IPS-NIHi7 (cell line): Measurements from ENCODE around the gene SLX9.

Experiments
- DNase-seq: peaks from one replicate; pipeline ENCODE4 v3.0.0; 2012; ENCODE audit warnings: mixed read lengths; ENCODE audit errors: extremely low spot score

SLX9 gene

DNA sequence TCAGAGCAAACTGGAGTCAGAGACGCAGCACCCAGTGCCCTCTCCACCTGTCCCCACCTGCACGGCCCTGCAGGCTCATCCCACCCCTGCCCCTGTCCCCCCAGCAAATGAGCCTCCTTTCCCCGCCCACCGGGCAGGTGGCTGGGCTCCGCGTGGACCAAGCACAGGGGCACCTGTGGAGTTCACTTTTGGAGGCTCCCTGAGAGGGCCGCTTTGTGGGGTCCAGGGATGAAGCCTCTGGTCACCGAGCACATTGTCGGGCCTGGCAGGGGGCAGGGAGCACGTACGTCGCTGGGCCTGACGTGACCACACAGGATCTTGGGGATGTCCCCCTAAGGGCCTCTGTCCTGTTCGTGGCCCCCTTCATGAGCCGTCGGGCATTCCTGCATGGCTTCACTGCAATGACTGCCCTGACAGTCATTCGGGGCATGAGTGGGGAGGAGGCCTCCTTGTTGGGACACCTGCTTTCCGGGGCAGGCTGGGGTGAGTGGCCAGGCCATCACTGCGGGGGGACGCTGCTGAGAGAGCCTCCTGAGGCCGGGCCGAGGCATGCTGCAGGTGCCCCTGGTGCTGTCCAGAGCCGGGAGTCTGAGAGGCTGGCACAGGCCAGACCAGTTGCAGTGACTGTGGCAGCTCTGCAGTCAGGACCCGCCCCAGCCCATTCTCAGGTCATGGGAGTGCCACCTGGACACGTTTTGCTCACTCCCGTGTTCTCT lies 19.7 kb downstream of the SLX9 start:
- DNase-seq: no peak

DNA sequence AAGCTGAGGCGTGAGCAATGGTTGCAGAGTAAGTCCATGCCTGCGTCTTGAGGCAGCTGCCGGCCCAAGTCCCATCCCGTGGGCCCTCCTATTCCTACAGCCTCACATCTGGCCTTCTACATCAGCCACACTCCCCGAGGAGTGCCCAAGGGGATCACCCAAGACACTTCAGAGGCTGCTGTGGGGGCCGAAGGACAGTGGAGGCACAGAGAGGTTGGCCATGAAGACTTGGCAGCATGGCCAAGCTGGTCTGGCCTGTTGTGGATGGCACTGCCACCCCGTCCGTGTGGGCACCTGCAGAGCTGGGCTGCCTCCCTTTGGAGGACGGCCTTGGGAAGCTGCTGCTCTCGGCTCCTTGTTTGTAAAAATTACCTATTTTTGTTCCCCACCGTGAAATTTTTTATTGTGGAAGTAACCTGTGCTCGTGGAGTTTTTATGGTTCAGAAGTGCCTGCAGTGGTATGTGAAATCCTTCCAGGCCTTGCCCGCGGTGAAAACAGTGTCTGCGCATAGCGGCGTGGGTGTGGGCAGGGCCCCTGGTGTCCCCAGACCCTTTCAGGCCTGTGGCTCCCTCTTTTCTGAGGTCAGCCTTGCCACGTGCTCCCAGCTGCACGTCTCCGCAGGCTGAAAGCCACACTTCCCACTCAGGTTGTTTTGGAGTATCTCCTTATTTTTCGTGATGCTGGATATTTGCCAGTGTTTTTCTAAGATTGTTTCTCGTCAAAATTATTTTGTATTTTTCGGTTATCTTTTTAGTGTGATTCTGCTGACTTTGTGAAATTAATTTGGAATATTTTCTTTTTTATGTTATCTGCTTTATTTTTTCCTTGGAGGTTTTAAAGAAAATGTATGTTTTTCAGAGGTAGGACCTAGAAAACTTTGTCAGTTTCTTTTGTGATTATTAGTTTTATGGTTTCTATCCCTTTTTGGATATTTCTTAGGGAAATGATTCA lies 20.6 kb downstream of the SLX9 start:
- DNase-seq: no peak

DNA sequence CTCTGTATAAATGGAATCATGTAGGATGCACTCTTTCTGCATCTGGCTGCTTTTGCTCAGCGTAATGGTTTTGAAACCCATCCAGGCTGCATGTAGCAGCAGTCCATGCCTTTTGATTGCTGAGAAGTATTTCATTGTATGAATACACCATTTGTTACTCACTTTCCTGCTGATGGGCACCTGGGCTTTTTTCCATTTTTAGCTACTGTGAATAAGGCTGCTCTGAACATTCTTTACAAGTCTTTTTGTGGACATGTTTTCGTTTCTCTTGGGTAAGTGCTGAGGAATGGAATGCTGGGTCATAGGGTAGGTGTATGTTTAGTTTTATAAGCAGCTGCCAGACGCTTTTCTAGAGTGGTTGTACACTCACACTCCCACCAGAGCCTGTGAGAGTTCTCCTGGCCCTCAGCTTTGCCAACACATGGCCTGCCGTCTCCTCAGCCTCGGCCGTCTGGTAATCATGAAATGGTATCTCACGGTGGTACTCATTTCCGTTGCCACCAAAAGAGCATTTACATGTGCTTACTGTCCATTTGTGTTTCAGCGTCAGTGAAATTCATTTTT lies 22.7 kb downstream of the SLX9 start:
- no peak for DNase-seq

DNA sequence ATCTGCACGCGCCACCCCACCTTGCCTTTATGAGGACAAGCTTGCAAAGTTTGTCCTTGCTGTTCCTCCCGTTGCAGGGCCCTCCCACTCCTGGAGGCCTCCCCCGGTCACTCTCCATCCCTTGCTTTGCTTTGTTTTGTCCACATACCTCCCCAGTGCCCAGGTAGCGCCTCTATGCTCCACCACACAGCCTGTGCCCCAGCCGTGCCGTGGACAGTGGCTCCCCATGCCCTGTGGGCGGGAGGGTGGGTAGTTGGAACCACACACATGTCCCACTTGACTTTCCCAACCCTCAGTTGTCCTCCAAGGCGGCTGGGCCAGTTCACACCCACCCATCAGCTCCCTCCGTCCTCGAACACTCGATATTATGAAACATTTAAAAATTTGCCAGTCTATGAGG lies 24.6 kb downstream of the SLX9 start:
- no peak for DNase-seq

DNA sequence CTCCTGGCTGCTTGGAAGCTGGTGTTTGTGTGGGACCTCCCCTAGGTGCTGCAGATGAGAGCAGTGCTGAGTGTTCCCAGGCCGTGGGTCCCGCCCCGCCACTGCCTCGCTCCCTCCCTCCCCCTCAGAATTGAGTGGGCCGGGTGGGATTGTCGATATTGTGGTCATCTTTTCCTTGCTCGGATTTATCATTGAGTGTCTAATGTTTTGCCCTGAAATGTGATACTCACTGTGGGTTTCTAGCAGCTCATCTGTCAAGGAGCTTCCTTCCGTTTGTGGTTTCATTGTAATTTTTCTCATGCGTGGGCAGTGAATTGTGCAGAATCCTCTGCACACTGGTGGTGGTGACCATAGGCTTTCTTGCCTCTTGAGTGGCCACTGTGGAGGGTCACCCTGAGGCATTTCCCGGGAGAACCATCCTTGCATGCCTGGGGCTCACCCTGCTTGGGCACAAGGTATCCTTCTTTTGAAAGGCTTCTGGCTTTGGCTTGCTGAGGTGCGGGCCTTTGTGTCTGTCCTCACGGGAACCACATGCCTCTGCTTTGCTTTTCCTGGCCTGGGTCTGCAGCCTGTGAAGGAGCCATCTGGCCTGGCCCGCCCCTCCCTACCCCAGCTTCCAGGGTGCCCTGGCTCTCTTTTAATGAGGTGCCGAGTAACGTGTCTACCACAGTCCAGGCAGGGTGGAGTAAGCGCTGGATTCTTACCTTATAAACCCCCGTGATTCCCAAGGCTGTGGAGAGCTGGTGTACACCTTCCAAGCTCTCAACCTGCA lies 25.6 kb downstream of the SLX9 start:
- DNase-seq: no peak

DNA sequence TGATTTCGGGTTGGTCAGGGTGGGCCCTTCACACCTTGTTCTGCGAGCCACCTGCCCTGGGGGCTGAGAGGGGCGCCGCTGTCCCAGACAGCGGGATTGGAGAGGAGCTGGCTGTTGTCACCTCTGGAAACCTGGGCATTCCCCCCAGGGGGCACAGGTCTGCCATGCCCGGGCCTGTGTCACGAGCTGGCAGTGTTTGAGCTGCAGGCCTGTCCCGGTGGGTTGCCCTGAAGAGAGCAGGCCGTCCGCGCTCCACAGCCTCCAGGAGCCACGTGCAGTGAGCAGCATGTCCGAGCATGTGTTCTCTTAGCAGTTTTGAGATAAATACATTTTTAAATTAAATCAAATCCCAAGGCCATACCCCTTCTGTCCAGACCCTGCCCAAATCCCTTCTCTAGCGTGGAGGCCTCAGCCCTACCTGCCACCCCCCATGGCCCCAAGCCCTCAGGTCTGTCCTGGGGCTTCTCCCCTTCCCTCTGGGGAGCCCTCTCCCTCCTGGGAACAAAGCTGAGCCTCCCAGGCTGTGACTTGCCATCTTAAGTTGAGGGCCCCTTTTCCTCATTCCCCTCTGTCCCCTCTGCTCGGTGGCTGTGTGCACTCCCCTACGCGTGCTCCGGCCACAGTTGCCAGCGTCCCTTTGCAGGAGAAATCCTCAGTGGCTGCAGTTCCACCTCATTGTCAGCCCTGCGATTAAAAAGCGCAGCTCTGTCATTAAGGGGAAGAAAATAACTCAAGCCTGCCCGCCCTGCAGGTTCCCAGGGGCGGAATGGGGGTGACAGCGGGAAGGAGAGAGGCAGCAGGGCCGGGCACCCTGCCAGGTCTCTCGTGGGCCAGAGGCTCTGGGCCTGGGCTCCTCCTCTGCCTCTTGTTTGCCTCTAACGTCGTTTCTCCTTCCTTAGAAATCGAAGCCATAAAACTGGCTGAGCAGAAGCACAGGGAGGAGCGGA lies 26.6 kb downstream of the SLX9 start:
- DNase-seq: no peak

DNA sequence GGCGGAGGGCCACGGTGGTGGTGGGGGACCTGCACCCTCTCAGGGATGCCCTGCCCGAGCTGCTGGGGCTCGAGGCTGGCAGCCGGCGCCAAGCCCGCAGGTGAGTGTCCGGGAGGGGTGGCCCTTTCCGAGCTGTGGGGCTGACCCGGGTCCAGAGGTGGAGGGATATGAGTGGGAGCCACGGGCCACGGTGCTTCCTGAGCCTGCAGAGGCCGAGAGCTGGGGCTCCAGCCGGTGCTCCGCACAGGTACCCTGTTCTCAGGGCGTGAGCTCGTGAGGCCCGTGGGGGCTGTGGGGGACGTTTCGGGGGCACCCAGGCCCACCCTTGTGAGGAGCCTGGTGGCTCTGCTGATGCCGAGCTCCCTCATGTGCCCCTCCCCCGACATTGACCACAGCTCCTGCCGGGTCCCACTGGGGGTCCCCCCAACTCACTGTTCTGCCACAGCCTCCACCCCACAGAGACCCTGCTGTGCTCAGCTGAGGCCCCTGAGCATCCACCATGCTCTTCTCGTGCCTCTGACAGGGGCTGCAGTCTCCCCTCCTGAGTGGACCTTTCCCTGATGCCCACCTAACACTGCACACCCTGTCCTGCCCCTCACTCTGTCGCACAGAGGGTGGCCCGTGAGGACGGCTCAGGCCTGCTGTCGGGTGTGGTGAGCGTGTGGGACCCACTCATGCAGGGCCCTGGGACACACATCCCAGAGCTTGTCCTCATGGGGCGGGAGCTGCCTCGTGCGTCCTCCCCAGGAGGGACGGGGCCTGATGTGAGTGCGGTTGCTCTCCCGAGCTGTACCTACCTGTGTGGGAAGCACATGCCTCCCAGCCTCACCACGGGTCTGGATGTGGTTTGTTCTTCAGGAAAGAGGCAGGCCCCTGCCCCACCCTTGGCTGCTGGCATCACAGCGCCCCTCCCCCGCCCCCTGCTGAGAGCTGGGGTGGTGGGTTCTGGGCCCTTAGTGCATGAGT lies 27.5 kb downstream of the SLX9 start:
- DNase-seq: no peak

DNA sequence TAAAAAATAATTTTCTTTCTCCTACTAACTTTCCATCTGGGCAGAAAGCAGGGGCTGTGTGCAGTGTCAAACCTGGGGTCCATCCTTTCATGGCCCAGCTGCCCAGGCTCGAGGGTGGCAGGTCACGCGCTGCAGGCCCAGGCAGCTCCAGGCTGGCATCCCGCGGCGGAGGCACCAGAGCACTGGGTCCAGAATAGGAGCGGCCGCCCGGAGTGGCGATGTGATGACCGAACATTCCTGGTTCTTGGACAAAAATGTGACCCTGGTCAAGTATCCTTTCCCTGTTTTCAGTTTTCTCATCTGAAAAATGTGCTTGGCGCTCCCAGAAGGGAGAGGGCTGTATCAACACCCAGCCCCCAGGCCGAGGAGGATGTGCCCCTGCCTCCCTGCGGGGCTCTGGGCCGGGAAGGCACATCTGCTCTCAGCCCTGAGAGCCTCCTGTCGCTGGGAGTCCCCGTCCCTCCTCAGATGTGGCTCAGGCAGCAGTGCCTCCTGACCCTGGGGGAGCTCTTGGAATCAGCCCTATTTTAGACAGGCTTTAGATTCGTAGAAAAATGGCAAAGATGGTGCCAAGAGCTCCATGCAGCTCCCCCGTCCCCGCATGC lies 29.3 kb downstream of the SLX9 start:
- no peak for DNase-seq

DNA sequence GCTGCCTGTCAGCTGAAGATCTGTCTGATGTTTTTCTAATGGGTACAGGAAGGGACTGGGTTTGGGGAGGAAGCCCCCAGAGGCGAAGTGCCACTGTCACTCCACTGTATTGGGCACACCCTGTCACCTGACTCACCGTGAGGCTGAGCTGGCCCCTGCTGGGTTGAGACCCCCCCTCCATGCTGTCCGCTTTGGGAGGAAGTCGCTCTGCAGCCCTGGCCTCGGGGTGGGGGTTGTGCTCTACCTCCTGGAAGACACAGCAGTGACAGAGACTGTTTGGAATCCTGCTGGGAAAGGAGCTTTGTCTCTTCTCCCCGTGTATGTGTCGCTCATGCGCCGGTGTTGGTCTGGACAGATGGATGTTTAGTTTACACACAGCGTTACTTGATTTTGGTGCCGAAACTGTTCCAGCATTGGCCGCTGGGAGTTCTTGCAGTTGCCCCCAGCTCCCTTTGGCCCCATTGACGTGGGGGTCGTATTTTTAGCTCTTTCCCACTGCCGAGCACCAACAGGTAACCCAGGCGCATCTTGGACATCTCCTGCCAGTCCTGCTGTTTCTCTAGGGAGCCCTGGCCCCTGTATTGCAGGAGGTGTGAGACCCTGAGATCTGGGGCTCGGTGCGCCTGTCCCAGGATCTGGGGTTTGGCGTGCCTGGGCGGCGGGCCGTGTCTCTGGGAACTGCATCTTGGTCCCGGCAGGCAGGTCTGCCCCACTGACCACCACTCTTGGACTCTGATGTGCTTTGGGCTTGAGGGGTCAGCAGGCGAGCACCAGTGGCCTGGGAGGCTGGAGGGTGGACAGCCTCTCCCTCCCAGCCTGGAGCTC lies 30.3 kb downstream of the SLX9 start:
- DNase-seq: no peak

DNA sequence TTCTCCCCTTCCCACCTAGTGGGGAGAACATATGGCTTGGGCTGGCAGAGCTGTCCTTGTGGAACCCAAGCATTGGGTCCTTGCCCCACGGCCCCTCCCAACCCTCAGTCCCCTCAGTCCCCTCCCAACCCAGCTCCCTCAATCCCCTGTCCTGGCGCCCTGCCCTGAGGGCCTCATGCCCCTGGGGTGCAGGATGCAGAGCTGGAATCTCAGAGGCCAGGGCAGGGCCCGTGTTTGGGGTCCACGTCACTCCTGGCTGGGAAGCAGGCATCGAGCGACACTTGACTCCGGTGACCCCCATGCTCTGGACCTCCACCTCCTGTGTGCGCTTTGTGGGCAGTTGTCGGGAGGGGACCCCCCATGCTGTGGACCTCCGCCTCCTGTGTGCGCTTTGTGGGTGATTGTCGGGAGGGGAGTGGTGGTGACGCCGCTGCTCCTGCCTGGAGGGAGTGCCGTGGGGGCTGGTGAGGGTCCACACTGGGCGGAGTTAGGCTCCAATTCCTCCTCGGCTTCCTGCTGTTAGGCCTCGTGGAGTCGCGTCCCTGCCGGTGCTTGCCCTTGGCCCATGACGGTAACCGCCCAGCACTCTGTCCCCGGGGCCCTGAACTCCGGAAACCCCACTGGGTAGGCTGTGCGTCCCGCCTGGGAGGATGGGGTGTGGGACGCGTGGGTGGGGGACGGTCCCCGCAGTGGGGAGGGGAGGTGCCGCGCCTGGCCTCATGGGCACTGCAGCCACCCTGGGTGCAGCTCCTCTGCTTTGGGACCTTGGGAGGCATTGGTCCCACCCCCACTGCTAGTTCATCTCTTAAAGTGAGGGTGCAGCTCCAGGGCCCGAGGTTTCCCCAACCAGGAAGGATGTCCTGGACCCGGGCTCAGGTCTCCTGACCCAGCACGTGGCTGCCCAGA lies 31.2 kb downstream of the SLX9 start:
- no peak for DNase-seq

DNA sequence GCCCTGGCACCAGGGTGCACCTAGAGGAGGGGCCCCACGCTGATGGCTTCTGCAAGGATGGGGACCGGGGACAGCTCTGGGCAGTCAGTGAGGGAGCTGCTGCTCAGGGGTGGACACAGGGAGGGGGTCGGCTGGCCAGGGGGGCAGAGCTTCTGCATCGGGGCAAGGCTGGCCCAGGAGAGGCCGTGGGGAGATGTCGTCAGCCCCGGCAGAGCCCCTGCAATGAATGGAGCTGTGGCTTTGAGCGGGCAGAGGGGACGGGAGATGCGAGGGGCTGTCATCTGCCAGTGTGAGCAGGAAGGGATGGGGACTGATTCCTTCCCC lies 31.8 kb downstream of the SLX9 start:
- DNase-seq: no peak

DNA sequence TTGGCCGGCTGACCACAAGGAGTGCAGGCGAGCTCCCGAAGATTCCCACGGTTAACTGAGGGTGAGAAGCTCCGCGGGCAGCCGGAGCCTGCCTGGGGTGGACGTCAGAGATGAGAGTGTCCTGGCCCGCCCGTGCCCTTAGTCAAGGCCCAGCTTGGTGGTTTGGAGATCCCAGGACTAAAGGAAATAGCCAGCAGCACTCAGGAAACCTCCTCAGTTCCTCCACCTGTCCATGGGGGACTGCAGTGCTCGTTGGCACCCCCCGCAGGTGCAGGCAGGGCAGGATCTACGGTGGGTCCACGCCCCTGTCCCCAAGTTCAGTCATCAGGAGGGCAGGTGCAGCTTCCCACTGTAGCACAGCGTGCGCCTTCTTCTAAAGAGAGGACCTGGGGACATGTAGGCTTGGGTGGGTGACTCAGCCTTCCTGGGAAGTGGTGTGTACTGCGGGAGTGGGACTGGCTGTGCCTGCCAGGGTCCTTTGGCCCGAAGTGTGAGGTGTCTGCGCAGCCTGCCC lies 32.5 kb downstream of the SLX9 start:
- DNase-seq: no peak

DNA sequence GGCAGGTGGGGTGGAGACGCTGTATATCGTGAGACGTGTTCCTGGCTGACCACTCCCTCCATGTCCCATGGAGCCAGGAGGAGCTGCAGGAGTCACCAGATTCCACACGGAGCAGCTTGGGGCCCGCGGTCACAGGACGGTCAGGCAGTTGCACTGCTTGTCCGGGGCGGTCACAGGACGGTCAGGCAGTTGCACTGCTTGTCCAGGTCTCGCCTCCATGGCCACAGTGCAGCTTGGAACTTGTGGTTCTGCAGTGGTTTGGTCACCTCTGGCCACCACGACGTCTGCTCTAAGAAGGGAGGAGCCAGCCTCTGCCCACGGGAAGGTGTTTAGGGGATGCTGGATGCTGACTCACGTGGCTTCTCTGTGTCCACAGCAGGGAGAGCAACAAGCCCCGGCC lies 33.0 kb downstream of the SLX9 start:
- DNase-seq: no peak

DNA sequence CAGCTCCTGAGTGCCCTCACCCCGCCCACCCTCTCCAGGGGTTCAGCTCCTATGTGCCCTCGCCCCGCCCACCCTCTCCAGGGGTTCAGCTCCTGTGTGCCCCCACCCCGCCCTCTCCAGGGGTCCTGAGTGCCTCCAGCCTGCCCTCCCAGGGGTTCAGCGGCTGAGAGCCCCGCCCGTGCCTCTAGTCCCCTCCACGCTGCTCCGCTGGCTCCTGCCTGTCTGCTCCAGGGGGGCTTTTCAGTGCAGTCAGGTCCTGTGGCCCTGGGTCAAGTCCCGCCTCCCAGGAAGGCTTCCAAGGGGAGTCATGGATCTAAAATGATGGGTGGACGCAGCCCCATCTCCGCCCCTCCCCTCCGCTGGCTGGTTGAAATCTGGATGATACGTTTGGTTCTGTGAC lies 33.8 kb downstream of the SLX9 start:
- no peak for DNase-seq

DNA sequence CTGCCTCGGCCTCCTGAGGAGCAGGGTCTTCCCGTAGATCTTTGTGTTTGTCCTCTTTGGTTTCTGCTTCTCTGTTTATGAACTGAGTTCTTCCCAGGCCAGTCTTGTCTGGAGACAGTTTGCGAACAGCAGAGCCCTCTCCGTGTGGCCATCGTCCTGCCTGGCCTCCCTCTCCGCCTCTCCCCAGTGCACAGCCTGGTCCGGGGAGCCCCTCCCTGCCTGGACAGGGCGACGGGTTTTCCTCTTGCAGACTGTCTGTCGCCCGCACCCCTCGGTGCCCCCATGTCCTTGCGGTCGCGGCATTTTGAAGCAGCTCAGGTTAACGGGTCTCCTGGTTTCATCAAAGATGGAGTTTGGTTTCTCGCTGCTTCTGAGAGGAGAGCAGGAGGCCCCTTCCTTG lies 34.8 kb downstream of the SLX9 start:
- DNase-seq: no peak

DNA sequence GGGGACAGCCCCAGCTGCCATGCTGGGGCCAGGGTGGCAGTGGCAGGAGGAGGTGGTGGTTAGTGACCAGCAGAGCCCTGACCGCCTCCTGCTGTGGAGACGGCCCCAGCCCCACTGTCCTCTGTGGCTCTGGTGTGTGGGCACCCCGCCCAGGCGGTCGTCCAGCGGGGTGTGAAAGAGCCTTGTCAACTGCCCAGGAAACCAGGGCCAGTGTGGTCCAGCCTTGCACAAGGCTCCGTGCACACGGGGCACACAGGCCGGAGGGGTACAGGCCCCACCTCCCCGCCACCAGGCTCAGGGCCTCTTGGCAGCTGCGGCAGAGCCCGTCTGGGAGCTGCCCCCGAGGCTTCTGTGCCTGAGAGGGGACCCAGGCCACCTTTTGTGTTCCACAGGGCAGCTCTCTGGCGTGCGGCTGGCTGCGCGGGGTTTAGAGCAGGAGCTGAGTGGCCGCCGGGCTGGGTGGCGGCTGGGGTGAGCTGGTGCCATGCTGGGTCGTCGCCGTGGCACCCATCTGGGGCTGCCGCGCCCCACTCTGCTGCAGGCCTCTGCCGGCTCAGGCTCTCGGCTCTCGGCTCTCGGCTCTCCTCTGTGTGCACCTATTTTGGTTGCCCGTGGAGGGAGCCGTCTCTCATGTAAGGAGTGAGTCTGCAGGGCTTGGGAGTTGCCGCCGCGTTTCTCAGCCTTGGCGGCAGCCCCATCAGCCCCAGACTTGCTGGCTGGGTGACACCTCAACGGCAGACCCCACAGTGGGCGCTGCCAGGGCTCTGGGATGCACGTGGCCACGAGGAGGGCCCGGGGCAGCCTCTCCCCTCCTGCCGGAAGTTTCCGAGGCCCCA lies 36.1 kb downstream of the SLX9 start:
- no peak for DNase-seq
